Keratinocyte (primary cell): Measurements from ENCODE around the gene SMIM14. TPM values are rescaled to one million over a fixed set of nuclear protein-coding genes. Genes with fewer than 3 reads are reported as not detected.
"Not testable (repeated sequence)": the region's sequence is repeated elsewhere in the genome, so short reads cannot be mapped to it uniquely, and the experiment has no call there.

Source experiments
- DNase-seq: peaks from one replicate; pipeline ENCODE4 v3.0.0-alpha.2; 2011; ENCODE audit warnings: low read depth, missing footprints, low spot score
- FAIRE-seq: peaks from 2 replicates; lab custom pipeline; 2011; peaks lifted over from hg19 to GRCh38; lab: Jason Lieb, UNC
- H2AFZ ChIP-seq: 2 replicates; pipeline ENCODE4 v1.6.0; 2012; ENCODE audit warnings: low read length, control low read depth, inconsistent platforms; ENCODE audit not compliant: control insufficient read depth
- H3K27ac ChIP-seq: 2 replicates; pipeline ENCODE4 v1.5.1; 2011; ENCODE audit warnings: low read length; ENCODE audit not compliant: control insufficient read depth, insufficient read depth
- H3K27me3 ChIP-seq: 3 replicates; pipeline ENCODE4 v1.6.0; 2011; ENCODE audit warnings: low read length; ENCODE audit not compliant: control insufficient read depth, insufficient read depth; ENCODE audit errors: extremely low read depth
- H3K36me3 ChIP-seq, 2 experiments: 2 replicates in 1 of 2; 3 replicates in 1 of 2; pipeline ENCODE4 v1.5.1; 2011; ENCODE audit warnings: low read length in 2 of 2, mild to moderate bottlenecking in 1 of 2; ENCODE audit not compliant: control insufficient read depth in 2 of 2, insufficient read depth in 2 of 2; ENCODE audit errors: extremely low read depth in 1 of 2
- H3K4me1 ChIP-seq: 3 replicates; pipeline ENCODE4 v1.5.1; 2011; ENCODE audit warnings: low read length; ENCODE audit not compliant: control insufficient read depth, insufficient read depth; ENCODE audit errors: extremely low read depth
- H3K4me2 ChIP-seq: 3 replicates; pipeline ENCODE4 v1.6.0; 2011; ENCODE audit warnings: low read depth, low read length; ENCODE audit not compliant: control insufficient read depth, insufficient read depth; ENCODE audit errors: extremely low read depth
- H3K4me3 ChIP-seq, 3 experiments: fragments of 200-600 bp in 1 of 3; sonication (generic) in 1 of 3; 2 replicates in 2 of 3; 3 replicates in 1 of 3; pipeline ENCODE4 v1.5.1; 2011 to 2016; ENCODE audit warnings: low read length in 3 of 3, mild to moderate bottlenecking in 3 of 3, control low read depth in 2 of 3, inconsistent platforms in 1 of 3, low read depth in 1 of 3, mixed read lengths in 1 of 3, mixed run types in 1 of 3, moderate library complexity in 1 of 3; ENCODE audit not compliant: control insufficient read depth in 2 of 3, insufficient read depth in 2 of 3; ENCODE audit errors: extremely low read depth in 1 of 3
- H3K79me2 ChIP-seq: 2 replicates; pipeline ENCODE4 v1.6.0; 2012; ENCODE audit warnings: low read length; ENCODE audit not compliant: control insufficient read depth, insufficient read depth
- H3K9ac ChIP-seq: 3 replicates; pipeline ENCODE4 v1.6.0; 2011; ENCODE audit warnings: low read length; ENCODE audit not compliant: control insufficient read depth, insufficient read depth; ENCODE audit errors: extremely low read depth
- H3K9me1 ChIP-seq: 3 replicates; pipeline ENCODE4 v1.6.0; 2011; ENCODE audit warnings: low read length; ENCODE audit not compliant: control insufficient read depth, insufficient read depth; ENCODE audit errors: extremely low read depth
- H3K9me3 ChIP-seq: 2 replicates; pipeline ENCODE4 v1.5.1; 2012; ENCODE audit warnings: low read depth, low read length; ENCODE audit not compliant: control insufficient read depth
- H4K20me1 ChIP-seq: 3 replicates; pipeline ENCODE4 v1.6.0; 2011; ENCODE audit warnings: low read length; ENCODE audit not compliant: control insufficient read depth, insufficient read depth; ENCODE audit errors: extremely low read depth
- EZH2 ChIP-seq: IDR thresholded peaks from one replicate; pipeline ENCODE4 v1.6.1; 2012; ENCODE audit warnings: inconsistent platforms, mild to moderate bottlenecking, low read length, moderate library complexity
- dilution Hi-C: fragments of 300-500 bp; cut with MboI; formaldehyde crosslinking; loops from one replicate; pipeline ENCODE4 v1.7.0; 2020; ENCODE audit warnings: low sequenced_read_pairs; ENCODE audit not compliant: extremely low pct_ligation_motif_present
- polyA plus RNA-seq, 5 experiments: library from polyadenylated mRNA; depleted of rRNA in 3 of 5; stranded (reverse) in 3 of 5; stranded (forward) in 1 of 5; unstranded in 1 of 5; fragments of >200 nt; gene quantifications; 1 replicate in 1 of 5; 2 replicates in 3 of 5; 3 replicates in 1 of 5; pipeline versions ENCODE4 v1.2.1 to v1.2.3, GENCODE V29; 2011 to 2012; ENCODE audit warnings: missing spikeins in 2 of 5, low read depth in 1 of 5, low replicate concordance in 1 of 5
- TF ChIP-seq, protein P1 (sequence below), 3 experiments: IDR thresholded peaks in 1 of 3; conservative IDR thresholded peaks in 1 of 3; optimal IDR thresholded peaks in 1 of 3; 2 replicates in 2 of 3; 3 replicates in 1 of 3; pipeline versions ENCODE3 to v1.5.1; 2011; ENCODE audit warnings: low read length in 3 of 3, mild to moderate bottlenecking in 3 of 3, moderate library complexity in 2 of 3, control low read depth in 1 of 3, inconsistent platforms in 1 of 3; ENCODE audit not compliant: insufficient read depth in 2 of 3; ENCODE audit errors: extremely low read depth in 1 of 3

SMIM14 gene
- polyA plus RNA-seq, 1 donor (not counting 4 experiments of a cell fraction or from before 2014, with no cell fraction given): 13.9 TPM

DNA sequence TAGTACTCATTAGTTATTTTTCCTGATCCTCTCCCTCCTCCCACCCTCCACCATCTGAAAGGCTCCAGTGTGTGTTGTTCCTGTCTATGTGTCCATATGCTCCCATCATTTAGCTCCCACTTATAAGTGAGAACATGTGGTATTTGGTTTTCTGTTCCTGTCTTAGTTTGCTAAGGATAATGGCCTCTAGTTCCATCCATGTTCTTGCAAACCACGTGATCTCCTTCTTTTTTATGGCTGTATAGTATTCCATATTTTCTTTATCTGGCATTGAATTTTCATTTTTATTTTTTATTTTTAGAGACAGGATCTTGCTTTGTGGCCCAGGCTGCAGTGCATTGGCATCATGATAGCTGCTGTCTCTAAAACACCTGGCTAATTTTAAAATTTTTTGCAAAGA, 47.3 kb upstream of the SMIM14 start:
- no peak overlapping the region for H3K27ac ChIP-seq
- H3K9ac ChIP-seq: no peak overlapping the region
- no peaks in the 10 kb centered on the region for H3K9me1 ChIP-seq
- H3K4me2 ChIP-seq: no peak overlapping the region
- H3K4me3 ChIP-seq: no peak overlapping the region
- no peak for TF ChIP-seq EZH2
- TF ChIP-seq, protein P1, sequence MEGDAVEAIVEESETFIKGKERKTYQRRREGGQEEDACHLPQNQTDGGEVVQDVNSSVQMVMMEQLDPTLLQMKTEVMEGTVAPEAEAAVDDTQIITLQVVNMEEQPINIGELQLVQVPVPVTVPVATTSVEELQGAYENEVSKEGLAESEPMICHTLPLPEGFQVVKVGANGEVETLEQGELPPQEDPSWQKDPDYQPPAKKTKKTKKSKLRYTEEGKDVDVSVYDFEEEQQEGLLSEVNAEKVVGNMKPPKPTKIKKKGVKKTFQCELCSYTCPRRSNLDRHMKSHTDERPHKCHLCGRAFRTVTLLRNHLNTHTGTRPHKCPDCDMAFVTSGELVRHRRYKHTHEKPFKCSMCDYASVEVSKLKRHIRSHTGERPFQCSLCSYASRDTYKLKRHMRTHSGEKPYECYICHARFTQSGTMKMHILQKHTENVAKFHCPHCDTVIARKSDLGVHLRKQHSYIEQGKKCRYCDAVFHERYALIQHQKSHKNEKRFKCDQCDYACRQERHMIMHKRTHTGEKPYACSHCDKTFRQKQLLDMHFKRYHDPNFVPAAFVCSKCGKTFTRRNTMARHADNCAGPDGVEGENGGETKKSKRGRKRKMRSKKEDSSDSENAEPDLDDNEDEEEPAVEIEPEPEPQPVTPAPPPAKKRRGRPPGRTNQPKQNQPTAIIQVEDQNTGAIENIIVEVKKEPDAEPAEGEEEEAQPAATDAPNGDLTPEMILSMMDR (optimal IDR thresholded peaks at IDR 0.05 in 1 of 3, IDR thresholded peaks at IDR 0.05 in 1 of 3, conservative IDR thresholded peaks at IDR 0.05 in 1 of 3; ENCODE audit: extremely low read depth in 1 of 3, insufficient read depth in 2 of 3, low read length in 3 of 3): no peak
- H3K36me3 ChIP-seq: no peaks in the 10 kb centered on the region
- DNase-seq (no peak), FAIRE-seq (no peak)
- no peaks in the 10 kb centered on the region for H3K4me1 ChIP-seq
- H3K9me3 ChIP-seq: no peaks in the 10 kb centered on the region
- H3K79me2 ChIP-seq: no peaks in the 10 kb centered on the region
- no peak overlapping the region for H2AFZ ChIP-seq
- H3K27me3 ChIP-seq: no peaks in the 10 kb centered on the region
- H4K20me1 ChIP-seq: no peaks in the 10 kb centered on the region
- dilution Hi-C loops: no loop called here

DNA sequence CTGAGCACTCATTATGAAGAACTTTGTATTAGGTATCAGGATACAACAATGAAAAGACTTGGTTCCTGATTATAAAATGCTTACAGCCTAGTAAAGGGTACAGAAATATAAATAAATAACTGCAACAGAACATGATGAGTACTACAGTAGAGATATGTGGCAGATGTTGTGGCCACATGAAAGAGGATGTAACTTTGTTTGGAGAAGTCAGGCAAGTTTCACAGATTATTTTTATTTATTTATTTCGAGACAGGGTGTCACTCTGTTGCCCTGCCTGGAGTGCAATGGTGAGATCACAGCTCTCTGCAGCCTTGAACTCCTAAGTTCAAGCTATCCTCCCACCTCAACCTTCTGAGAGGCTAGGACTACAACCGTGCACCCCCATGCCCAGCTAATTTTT, 43.5 kb upstream of the SMIM14 start:
- H4K20me1 ChIP-seq: no peaks in the 10 kb centered on the region
- no peak overlapping the region for H3K9ac ChIP-seq
- no peaks in the 10 kb centered on the region for H3K27me3 ChIP-seq
- TF ChIP-seq, protein P1 (optimal IDR thresholded peaks at IDR 0.05 in 1 of 3, IDR thresholded peaks at IDR 0.05 in 1 of 3, conservative IDR thresholded peaks at IDR 0.05 in 1 of 3; ENCODE audit: extremely low read depth in 1 of 3, insufficient read depth in 2 of 3, low read length in 3 of 3): no peak
- TF ChIP-seq EZH2: no peak
- dilution Hi-C loops: no loop called here
- H3K36me3 ChIP-seq: no peaks in the 10 kb centered on the region
- FAIRE-seq: no peak
- no peak overlapping the region for H3K27ac ChIP-seq
- no peak overlapping the region for H2AFZ ChIP-seq
- H3K9me3 ChIP-seq: no peaks in the 10 kb centered on the region
- no peaks in the 10 kb centered on the region for H3K4me1 ChIP-seq
- H3K9me1 ChIP-seq: no peaks in the 10 kb centered on the region
- no peak overlapping the region for H3K4me2 ChIP-seq
- H3K4me3 ChIP-seq: no peak overlapping the region
- H3K79me2 ChIP-seq: no peaks in the 10 kb centered on the region
- DNase-seq: no peak

DNA sequence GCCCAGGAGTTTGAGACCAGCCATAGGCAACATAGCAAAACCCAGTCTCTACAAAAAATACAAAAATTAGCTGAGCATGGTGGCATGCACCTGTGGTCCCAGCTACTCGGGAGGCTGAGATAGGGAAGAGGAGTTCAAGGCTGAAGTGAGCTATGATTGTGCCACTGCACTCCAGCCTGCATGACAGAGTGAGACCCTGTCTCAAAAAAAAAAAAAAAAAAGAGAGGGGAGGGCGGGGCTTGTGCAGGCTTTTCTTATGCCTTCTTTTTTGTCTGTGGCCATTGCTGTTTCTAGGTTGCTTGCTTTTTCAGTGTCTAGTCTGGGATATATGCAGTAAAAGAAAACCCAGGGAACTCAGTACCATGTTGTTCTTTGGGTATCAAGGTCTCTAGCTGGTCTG, 42.3 kb upstream of the SMIM14 start:
- H3K27me3 ChIP-seq, H3K4me2 ChIP-seq, dilution Hi-C loops, H3K9me1 ChIP-seq, H3K9ac ChIP-seq, DNase-seq, H3K36me3 ChIP-seq, H3K79me2 ChIP-seq, H3K9me3 ChIP-seq, H2AFZ ChIP-seq, FAIRE-seq, H3K27ac ChIP-seq, H4K20me1 ChIP-seq, H3K4me3 ChIP-seq, H3K4me1 ChIP-seq: not testable (repeated sequence)

DNA sequence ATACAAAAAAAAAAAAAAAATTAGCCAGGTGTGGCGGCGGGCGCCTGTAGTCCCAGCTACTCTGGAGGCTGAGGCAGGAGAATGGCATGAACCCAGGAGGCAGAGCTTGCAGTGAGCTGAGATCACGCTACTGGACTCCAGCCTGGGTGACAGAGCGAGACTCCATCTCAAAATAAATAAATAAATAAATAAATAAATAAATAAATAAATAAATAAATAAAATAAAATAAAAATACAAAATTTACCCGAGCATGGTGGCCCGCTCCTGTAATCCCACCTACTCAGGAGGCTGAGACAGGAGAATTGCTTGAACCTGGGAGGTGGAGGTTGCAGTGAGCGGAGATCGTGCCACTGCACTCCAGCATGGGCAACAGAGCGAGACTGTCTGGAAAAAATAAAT, 37.0 kb upstream of the SMIM14 start:
- H3K27ac ChIP-seq, H3K9me3 ChIP-seq, H3K4me3 ChIP-seq, FAIRE-seq, H4K20me1 ChIP-seq, H3K27me3 ChIP-seq, H2AFZ ChIP-seq, H3K36me3 ChIP-seq, H3K9ac ChIP-seq, DNase-seq, dilution Hi-C loops, H3K4me1 ChIP-seq, H3K4me2 ChIP-seq, H3K79me2 ChIP-seq, H3K9me1 ChIP-seq: not testable (repeated sequence)
